K562 (cell line): ENCODE data around the gene RPL29. TPM values are rescaled to one million over a fixed set of nuclear protein-coding genes. Genes with fewer than 3 reads are reported as not detected.

Experiments used
- CREB3 ChIP-seq: fragments of 450-650 bp; conservative IDR thresholded peaks from 2 replicates; pipeline ENCODE4 v1.6.1; 2016; ENCODE audit warnings: missing genetic modification characterization, low read depth, mild to moderate bottlenecking, missing compliant biosample characterization, moderate library complexity
- DDX20 ChIP-seq: fragments of 450-650 bp; IDR thresholded peaks from 2 replicates; pipeline ENCODE4 v1.6.1; 2016; ENCODE audit warnings: missing genetic modification characterization, low read depth, mild to moderate bottlenecking, missing compliant biosample characterization, moderate library complexity
- HBP1 ChIP-seq: fragments of 450-650 bp; formaldehyde crosslinking; IDR thresholded peaks from 2 replicates; pipeline ENCODE4 v1.4.0; 2022; ENCODE audit warnings: missing genetic modification characterization
- HNRNPH1 ChIP-seq: fragments of 200-400 bp; formaldehyde crosslinking; optimal IDR thresholded peaks from 2 replicates; pipeline ENCODE3; 2017; ENCODE audit warnings: low read depth, mild to moderate bottlenecking, low read length, moderate library complexity
- HNRNPLL ChIP-seq: fragments of 200-400 bp; formaldehyde crosslinking; IDR thresholded peaks from 2 replicates; pipeline ENCODE4 v1.6.1; 2017; ENCODE audit warnings: low read length, low read depth, mild to moderate bottlenecking; ENCODE audit not compliant: poor library complexity, severe bottlenecking
- PCBP2 ChIP-seq: fragments of 200-400 bp; formaldehyde crosslinking; IDR thresholded peaks from 2 replicates; pipeline ENCODE4 v1.6.1; 2018; ENCODE audit warnings: low read length, low read depth, mild to moderate bottlenecking, moderate library complexity; ENCODE audit not compliant: poor library complexity, severe bottlenecking
- PHTF2 ChIP-seq: fragments of 250-450 bp; sonication (Bioruptor Pico); IDR thresholded peaks from 2 replicates; pipeline ENCODE4 v1.5.0; 2021; ENCODE audit warnings: mild to moderate bottlenecking
- PKNOX1 ChIP-seq: fragments of 450-650 bp; IDR thresholded peaks from 2 replicates; pipeline ENCODE4 v1.6.1; 2016
- PRMT5 ChIP-seq: sonication (generic); formaldehyde crosslinking; IDR thresholded peaks from 2 replicates; pipeline ENCODE4 v1.5.0; 2020; ENCODE audit warnings: missing genetic modification reagents
- RB1 ChIP-seq: fragments of 450-650 bp; IDR thresholded peaks from 2 replicates; pipeline ENCODE4 v1.6.1; 2017; ENCODE audit warnings: low read depth, mild to moderate bottlenecking
- SPI1 ChIP-seq: IDR thresholded peaks from 2 replicates; pipeline ENCODE4 v1.6.1; 2011; ENCODE audit warnings: low read depth, low read length, control low read depth, borderline replicate concordance
- ZBTB40 ChIP-seq, 2 experiments: fragments of 450-650 bp in 1 of 2; sonication (generic) in 1 of 2; formaldehyde crosslinking in 1 of 2; IDR thresholded peaks; 2 replicates each; pipeline versions ENCODE4 v1.7.1 to v1.9.0; 2016 to 2022; ENCODE audit warnings: inconsistent platforms in 1 of 2, mild to moderate bottlenecking in 1 of 2, missing genetic modification reagents in 1 of 2
- ZNF436 ChIP-seq: fragments of 250-450, 450-650 bp; sonication (Bioruptor Pico); formaldehyde crosslinking; IDR thresholded peaks from 2 replicates; pipeline ENCODE4 v1.7.0; 2020; ENCODE audit warnings: mild to moderate bottlenecking
- polyA plus RNA-seq, 8 experiments: library from polyadenylated mRNA; depleted of rRNA in 4 of 8; stranded (reverse) in 5 of 8; unstranded in 3 of 8; fragments of >200 nt; fragmentation: Nextera tagmentation in 2 of 8; fragmentation: Illumina TruSeq in 1 of 8; extraction: Ambion mirVana in 2 of 8; extraction: Trizol in 1 of 8; gene quantifications; 2 replicates each; pipeline versions ENCODE4 v1.2.1 to v1.2.3, GENCODE V29; 2011 to 2014; ENCODE audit warnings: inconsistent platforms in 1 of 8, missing spikeins in 1 of 8
- total RNA-seq, 7 experiments: library from RNA; depleted of rRNA in 6 of 7; stranded (reverse); fragments of >200 nt in 6 of 7; fragmentation: Illumina TruSeq in 2 of 7; extraction: Trizol in 2 of 7; gene quantifications; 2 replicates each; pipeline versions ENCODE4 v1.2.1 to v1.2.3, GENCODE V29; 2011 to 2021; ENCODE audit warnings: low replicate concordance in 1 of 7

The RPL29 gene
- total and polyA plus RNA-seq, 9 of the 15 experiments (the other 6 are each of a cell fraction or from before 2014, with no cell fraction given), result 568 to 1,475 (median 1,104) TPM

- TF ChIP-seq DDX20 (tag) (no peak), ZNF436 (no peak), CREB3 (tag) (no peak), ZBTB40 (IDR thresholded peaks at IDR 0.05) (peak; percentile 4; the same call in 1 of the 2 replicates), ZBTB40 (CRISPR knock-in tag; IDR thresholded peaks at IDR 0.05) (no peak), PCBP2 (no peak), SPI1 (no peak), RB1 (no peak), HNRNPH1 (no peak), PHTF2 (no peak), HBP1 (CRISPR knock-in tag) (no peak), PKNOX1 (no peak), HNRNPLL (no peak), PRMT5 (CRISPR knock-in tag) (no peak)
Observed at GRCh38 chr3:51983578-51984268, 12.0 kb downstream of the RPL29 start (continued).
